ENCODE data around the gene MRTFA.

The MRTFA gene

GRCh38 chr22:40433416-40434090 lies 203.0 kb downstream of the MRTFA start:
- H3K79me2 ChIP-seq (ENCODE audit: insufficient read depth, low read length): peaks cover 50% of the 10 kb centered on the region
- H4K20me1 ChIP-seq (ENCODE audit: low read depth, low read length): no peaks in the 10 kb centered on the region
- H3K36me3 ChIP-seq (ENCODE audit: low read length): peaks cover 38% of the 10 kb centered on the region
- H3K27ac ChIP-seq (ENCODE audit: low read depth, low read length): peak overlapping the region; percentile 97
- H3K4me3 ChIP-seq (ENCODE audit: insufficient read depth, low read length, poor library complexity, severe bottlenecking): no peak overlapping the region
- no peaks in the 10 kb centered on the region for H3K9me2 ChIP-seq (replicated peaks; ENCODE audit: insufficient read depth, low read length)
- H3K27me3 ChIP-seq (ENCODE audit: low read length): no peaks in the 10 kb centered on the region
- peak overlapping the region; percentile 19 for H3K4me2 ChIP-seq (ENCODE audit: low read depth, low read length, poor library complexity, severe bottlenecking)
- H3K9me3 ChIP-seq (ENCODE audit: insufficient read depth, low read length): no peaks in the 10 kb centered on the region
- no peak overlapping the region for H3K9ac ChIP-seq (ENCODE audit: low read length)
- no peak overlapping the region for H2AFZ ChIP-seq (ENCODE audit: low read depth, low read length, severe bottlenecking)
- TF ChIP-seq, protein P1, sequence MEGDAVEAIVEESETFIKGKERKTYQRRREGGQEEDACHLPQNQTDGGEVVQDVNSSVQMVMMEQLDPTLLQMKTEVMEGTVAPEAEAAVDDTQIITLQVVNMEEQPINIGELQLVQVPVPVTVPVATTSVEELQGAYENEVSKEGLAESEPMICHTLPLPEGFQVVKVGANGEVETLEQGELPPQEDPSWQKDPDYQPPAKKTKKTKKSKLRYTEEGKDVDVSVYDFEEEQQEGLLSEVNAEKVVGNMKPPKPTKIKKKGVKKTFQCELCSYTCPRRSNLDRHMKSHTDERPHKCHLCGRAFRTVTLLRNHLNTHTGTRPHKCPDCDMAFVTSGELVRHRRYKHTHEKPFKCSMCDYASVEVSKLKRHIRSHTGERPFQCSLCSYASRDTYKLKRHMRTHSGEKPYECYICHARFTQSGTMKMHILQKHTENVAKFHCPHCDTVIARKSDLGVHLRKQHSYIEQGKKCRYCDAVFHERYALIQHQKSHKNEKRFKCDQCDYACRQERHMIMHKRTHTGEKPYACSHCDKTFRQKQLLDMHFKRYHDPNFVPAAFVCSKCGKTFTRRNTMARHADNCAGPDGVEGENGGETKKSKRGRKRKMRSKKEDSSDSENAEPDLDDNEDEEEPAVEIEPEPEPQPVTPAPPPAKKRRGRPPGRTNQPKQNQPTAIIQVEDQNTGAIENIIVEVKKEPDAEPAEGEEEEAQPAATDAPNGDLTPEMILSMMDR (IDR thresholded peaks at IDR 0.05; ENCODE audit: insufficient read depth, low read length, poor library complexity, severe bottlenecking): no peak
- TF ChIP-seq EZH2phosphoT487 (conservative IDR thresholded peaks at IDR 0.05; ENCODE audit: low read length): no peak
- H3F3A ChIP-seq (ENCODE audit: insufficient read depth): peaks cover 35% of the 10 kb centered on the region

DNA sequence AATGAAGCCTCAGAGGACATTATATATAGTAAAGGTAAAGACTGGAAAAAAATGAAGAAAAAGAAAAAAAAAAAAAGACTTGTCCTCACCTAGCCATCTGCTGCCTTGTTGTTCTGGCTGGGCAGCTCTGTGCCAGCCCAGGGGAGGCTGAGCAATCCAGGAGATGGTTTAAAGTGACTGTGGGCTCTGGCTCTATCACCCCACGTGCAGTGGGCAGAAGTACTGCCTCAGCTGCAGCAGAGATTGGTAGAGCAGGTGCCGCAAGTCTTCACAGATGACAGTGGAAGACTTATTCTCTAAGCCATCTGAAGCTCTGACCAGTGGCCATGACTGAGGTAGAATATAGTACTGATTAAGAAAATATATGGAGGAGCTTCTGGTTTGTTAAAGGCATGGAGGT lies 203.9 kb downstream of the MRTFA start:
- Histone ChIP-seq H3K9me3 (ENCODE audit: insufficient read depth, low read length) (no peaks in the 10 kb centered on the region), H3K27ac (ENCODE audit: low read depth, low read length) (peak overlapping the region; percentile 97; the same call in 1 of the 2 replicates), H3K4me2 (ENCODE audit: low read depth, low read length, poor library complexity, severe bottlenecking) (no peak overlapping the region), H3K4me3 (ENCODE audit: insufficient read depth, low read length, poor library complexity, severe bottlenecking) (no peak overlapping the region), H4K20me1 (ENCODE audit: low read depth, low read length) (no peaks in the 10 kb centered on the region), H3K9me2 (replicated peaks; ENCODE audit: insufficient read depth, low read length) (no peaks in the 10 kb centered on the region), H3F3A (ENCODE audit: insufficient read depth) (peaks cover 26% of the 10 kb centered on the region), H2AFZ (ENCODE audit: low read depth, low read length, severe bottlenecking) (no peak overlapping the region), H3K79me2 (ENCODE audit: insufficient read depth, low read length) (peaks cover 40% of the 10 kb centered on the region), H3K36me3 (ENCODE audit: low read length) (peaks cover 38% of the 10 kb centered on the region), H3K9ac (ENCODE audit: low read length) (no peak overlapping the region), H3K27me3 (ENCODE audit: low read length) (no peaks in the 10 kb centered on the region)
- TF ChIP-seq, protein P1 (IDR thresholded peaks at IDR 0.05; ENCODE audit: insufficient read depth, low read length, poor library complexity, severe bottlenecking): no peak
- no peak for TF ChIP-seq EZH2phosphoT487 (conservative IDR thresholded peaks at IDR 0.05; ENCODE audit: low read length)

DNA sequence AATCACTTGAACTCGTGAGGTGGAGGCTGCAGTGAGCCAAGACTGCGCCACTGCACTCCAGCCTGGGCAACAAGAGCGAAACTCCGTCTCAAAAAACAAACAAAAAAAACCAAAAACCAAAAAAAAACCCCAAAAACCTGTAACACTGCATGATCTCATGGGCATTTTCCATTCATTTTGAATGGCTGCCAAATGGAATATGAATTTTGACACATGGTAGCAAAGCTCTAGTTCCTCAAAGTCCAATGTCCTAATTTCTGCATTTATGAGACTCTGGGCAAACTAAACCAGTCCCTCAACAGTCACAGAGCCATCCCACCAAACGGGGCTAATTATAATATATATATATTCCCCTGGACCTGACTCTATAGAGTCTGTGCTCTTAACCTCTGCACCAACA lies 204.4 kb downstream of the MRTFA start:
- peak overlapping the region; percentile 97; the same call in 1 of the 2 replicates for H3K27ac ChIP-seq (ENCODE audit: low read depth, low read length)
- no peaks in the 10 kb centered on the region for H3K27me3 ChIP-seq (ENCODE audit: low read length)
- no peak overlapping the region for H3K9ac ChIP-seq (ENCODE audit: low read length)
- no peak overlapping the region for H3K4me2 ChIP-seq (ENCODE audit: low read depth, low read length, poor library complexity, severe bottlenecking)
- H3K4me3 ChIP-seq (ENCODE audit: insufficient read depth, low read length, poor library complexity, severe bottlenecking): no peak overlapping the region
- H3K9me3 ChIP-seq (ENCODE audit: insufficient read depth, low read length): no peaks in the 10 kb centered on the region
- peaks cover 21% of the 10 kb centered on the region for H3F3A ChIP-seq (ENCODE audit: insufficient read depth)
- TF ChIP-seq EZH2phosphoT487 (conservative IDR thresholded peaks at IDR 0.05; ENCODE audit: low read length): no peak
- TF ChIP-seq, protein P1 (IDR thresholded peaks at IDR 0.05; ENCODE audit: insufficient read depth, low read length, poor library complexity, severe bottlenecking): no peak
- no peaks in the 10 kb centered on the region for H4K20me1 ChIP-seq (ENCODE audit: low read depth, low read length)
- peaks cover 38% of the 10 kb centered on the region for H3K36me3 ChIP-seq (ENCODE audit: low read length)
- H3K9me2 ChIP-seq (replicated peaks; ENCODE audit: insufficient read depth, low read length): no peaks in the 10 kb centered on the region
- peaks cover 40% of the 10 kb centered on the region for H3K79me2 ChIP-seq (ENCODE audit: insufficient read depth, low read length)
- H2AFZ ChIP-seq (ENCODE audit: low read depth, low read length, severe bottlenecking): no peak overlapping the region

All from SU-DHL-6 (cell line).